GM19238 (cell line): ENCODE results near the gene RANBP9.

Source experiments
- DNase-seq: peaks from one replicate; pipeline ENCODE4 v3.0.0; 2011; ENCODE audit warnings: low spot score; ENCODE audit not compliant: insufficient read length

RANBP9 gene

DNA sequence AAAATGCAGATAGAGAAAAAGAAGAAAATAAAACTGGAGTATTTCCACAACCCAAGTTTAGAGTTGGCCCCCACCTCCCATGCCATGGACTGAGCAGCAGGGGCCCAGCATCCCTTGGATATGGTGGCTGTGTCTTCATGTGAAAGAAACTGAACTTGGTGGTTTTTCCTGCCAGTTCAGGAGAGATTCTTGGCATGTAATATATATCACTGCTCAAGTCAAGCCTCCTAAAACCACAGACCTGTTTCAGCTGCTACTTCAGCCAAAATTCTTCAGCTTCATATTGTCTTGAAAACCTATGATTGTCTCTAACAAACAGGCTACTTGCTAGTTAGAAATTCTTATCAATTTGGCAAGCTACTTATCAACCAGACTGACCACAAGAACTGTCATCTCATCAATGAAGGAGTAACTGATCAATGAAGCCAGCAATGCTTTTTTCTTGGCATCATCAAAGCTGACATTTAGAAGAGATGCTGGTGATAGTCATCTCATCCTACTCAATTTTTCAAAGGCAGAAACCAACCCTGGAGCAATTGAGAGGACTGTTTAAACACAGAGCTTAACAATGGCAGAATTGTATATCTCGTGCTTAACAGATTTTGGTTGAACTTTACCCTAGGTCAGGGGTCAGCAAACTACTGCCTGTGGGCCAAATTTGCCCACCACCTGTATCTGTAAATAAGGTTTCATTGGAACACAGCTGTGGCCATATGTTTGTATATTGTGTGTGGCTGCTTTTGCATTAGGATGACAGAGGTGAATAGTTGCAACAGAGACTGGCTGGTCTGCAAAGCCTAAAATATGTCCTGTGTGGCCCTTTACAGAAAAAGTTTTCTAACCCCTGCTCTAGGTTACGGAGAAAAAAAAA, 106.9 kb downstream of the RANBP9 start:
- DNase-seq: no peak

- no peak for DNase-seq
Observed at GRCh38 chr6:13604135-13604534, 107.5 kb downstream of the RANBP9 start.

GRCh38 chr6:13600036-13600435, 111.6 kb downstream of the RANBP9 start:
- no peak for DNase-seq

- no peak for DNase-seq
Observed at GRCh38 chr6:13597073-13597472, 114.6 kb downstream of the RANBP9 start.

DNA sequence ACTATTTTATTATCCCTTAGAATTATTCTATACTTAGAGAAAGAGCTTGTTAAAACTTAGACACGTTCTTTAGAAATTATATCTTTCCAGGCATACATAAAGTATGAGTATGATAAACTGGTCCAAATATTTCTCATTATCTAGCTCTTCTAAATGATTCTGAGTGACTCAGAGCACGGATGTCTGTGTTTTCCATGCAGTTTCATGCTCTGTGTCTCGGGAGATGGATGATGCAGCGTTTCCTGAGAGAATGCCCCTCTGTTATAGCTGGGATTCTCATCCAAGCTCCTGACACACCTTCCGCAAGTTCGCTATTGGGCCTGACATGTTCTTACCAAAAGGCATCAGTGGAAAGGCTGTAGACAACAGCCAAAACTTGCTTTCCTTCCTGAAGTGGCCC, 117.9 kb downstream of the RANBP9 start:
- no peak for DNase-seq

GRCh38 chr6:13593103-13593502, 118.5 kb downstream of the RANBP9 start:
- no peak for DNase-seq

GRCh38 chr6:13591205-13591921, 120.3 kb downstream of the RANBP9 start:
- no peak for DNase-seq

- DNase-seq: no peak
Observed at GRCh38 chr6:13590574-13591153, 121.0 kb downstream of the RANBP9 start.

- DNase-seq: no peak
Observed at GRCh38 chr6:13589801-13590200, 121.8 kb downstream of the RANBP9 start.

DNA sequence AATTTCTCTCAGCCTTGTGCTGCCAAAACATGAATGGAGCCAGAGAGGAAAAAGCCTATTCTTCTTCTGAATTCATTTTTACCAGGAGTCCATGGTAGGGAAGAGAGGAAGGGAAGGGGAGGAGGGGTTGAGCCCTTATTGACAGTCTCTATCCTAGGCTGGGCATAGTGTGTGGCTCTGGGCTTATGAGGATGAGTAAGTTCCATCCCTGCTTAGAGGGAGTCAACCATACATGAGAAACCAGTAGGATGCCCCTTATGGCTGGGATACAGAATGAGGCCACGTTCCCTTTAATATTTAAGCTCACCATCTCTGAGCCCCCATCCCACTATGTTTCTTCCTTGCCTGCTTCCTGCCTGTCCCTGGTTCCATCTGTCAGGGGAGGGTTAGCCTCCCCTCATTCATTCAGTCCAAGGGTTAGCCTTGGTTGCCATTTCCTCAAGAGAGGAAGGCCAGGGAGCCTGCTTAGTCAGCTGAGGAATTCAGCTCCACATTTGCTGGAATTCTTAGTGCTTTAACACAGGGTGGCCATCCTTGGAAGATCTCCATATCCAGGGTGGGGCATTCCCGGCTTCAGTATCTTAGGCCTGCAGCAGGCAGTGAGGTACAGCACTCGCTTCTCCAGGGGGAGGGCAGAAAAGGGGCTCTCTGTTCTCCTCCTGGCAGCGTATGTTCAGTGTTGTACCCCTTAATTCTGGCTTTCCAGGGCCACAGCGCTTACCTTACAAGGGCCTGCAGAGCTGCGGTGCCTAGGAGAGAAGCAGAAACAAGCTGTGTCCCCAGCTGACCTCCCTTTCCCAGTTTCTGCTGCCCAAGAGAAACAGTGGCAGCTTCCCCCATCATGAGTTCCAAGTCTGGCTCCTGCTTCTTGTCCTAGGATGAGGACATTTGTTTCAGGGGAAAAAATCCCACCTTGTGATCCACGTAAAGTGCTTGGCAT, 124.8 kb downstream of the RANBP9 start:
- DNase-seq: no peak

- DNase-seq: no peak
Observed at GRCh38 chr6:13581700-13582229, 129.9 kb downstream of the RANBP9 start.

GRCh38 chr6:13579911-13580310, 131.7 kb downstream of the RANBP9 start:
- no peak for DNase-seq

DNA sequence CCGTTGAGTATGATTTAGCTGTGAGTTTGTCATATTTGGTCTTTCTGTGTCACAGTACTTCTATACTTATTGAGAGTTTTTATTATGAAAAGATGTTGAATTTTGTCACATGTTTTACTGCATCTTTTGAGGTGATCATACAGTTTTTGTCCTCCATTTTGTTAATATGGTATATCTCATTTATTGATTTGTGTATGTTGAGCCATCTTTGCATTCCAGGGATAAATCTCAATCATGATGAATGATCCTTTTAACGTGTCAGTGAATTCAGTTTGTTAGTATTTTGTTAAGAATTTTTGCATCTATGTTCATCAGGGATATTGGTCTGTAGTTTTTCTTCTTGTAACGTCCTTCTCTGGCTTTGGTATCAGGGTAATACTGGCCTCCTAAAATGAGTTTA, 133.7 kb downstream of the RANBP9 start:
- DNase-seq: no peak

GRCh38 chr6:13576017-13576416, 135.6 kb downstream of the RANBP9 start:
- no peak for DNase-seq

DNA sequence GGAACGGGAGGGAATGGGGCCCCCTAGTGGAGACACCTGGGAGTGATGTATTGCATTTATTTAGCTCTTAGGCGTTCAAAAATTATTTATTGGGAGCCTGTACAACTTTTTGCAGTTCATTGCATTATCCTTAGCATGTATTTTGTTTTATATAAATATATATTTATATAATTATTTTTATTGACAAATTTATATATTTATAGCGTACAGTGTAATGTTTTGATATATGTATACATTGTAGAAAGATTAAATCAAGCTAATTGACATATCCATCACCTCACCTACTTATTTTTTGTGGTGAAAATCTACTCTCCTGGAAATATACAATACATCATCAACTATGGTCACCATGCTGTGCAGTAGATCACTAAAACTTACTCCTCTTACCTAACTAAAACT, 136.3 kb downstream of the RANBP9 start:
- DNase-seq: no peak

GRCh38 chr6:13574571-13575376, 136.9 kb downstream of the RANBP9 start, which contains the start of gene SIRT5:
Gene SIRT5, plus strand, starts transcription at chr6:13574601. Its CDS starts 9,510 bp downstream, at chr6:13584111.
- DNase-seq: peak; percentile 66

DNA sequence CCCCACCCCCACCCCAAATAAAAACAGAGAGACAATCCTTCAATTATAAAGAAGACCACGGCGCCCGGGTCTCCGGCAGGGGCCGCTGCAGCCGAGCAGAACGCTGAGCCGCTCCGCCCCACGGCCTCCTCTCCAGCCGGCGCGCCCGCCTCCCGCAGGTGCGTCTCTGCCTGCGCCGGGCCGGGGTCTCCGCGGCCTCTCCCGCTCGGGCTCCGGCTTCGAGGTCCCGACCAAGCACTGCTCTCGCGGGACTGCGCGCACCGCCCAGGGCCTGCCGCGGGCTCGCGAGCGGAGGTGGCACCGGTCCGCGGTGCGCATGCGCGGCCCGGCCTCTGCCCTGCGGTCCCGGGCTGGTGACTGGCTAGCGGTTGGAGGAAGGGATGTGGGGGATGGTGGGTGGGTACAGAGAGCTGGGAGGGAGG, 137.5 kb downstream of the RANBP9 start:
- DNase-seq: peak; percentile 91

GRCh38 chr6:13573669-13574110, 137.9 kb downstream of the RANBP9 start:
- DNase-seq: no peak

- DNase-seq: no peak
Observed at GRCh38 chr6:13572951-13573654, 138.5 kb downstream of the RANBP9 start.
